ENCODE measurements around the gene HAO2.
"Not testable (repeated sequence)": the region's sequence is repeated elsewhere in the genome, so short reads cannot be mapped to it uniquely, and the experiment has no call there.

Gene HAO2

DNA sequence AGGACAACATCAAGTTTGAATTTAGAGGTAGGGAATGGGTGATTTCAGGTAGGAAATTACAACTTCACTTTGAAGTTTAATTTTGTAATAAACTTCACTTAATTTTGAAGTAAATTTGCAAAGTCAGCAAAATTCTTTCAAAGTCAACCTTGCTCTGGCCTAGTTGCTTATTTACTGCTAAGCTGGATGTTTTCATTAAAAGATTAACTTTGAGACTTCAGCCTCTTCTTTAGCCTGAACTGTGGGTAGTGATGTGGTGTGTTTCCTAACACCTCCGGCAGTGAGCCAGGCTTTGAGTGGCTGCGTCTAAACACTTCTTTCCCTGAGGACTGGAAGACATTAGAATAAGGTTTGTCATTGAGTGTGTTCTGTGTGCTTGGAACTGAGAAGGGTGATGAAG is at the start of gene HAO2:
Gene HAO2 (plus strand): TSS at position 232 of the 400 bp plus-strand sequence. CDS start 12,301 bp downstream, outside the sequence.
- DNase-seq = no peak

DNA sequence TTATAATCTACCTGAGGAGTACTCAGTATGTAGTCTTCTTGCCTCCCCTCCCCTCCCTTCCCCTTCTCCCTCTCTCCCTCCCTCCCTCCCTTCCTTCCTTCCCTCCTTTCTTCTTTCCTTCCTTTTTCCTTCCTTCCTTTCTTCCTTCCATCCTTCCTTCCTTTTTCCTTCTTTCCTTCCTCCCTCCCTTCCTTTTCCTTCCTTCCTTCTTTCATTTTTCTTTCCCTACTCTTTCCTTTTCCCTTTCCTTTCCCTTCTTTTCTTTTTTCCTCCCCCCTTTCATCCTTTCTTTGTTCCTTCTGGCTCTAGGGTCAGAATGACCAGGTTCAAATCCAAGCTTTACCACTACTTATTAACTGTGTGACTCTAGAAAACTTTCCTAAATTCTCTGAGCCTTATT is 48.5 kb upstream of the HAO2 start:
- no peak for DNase-seq

DNA sequence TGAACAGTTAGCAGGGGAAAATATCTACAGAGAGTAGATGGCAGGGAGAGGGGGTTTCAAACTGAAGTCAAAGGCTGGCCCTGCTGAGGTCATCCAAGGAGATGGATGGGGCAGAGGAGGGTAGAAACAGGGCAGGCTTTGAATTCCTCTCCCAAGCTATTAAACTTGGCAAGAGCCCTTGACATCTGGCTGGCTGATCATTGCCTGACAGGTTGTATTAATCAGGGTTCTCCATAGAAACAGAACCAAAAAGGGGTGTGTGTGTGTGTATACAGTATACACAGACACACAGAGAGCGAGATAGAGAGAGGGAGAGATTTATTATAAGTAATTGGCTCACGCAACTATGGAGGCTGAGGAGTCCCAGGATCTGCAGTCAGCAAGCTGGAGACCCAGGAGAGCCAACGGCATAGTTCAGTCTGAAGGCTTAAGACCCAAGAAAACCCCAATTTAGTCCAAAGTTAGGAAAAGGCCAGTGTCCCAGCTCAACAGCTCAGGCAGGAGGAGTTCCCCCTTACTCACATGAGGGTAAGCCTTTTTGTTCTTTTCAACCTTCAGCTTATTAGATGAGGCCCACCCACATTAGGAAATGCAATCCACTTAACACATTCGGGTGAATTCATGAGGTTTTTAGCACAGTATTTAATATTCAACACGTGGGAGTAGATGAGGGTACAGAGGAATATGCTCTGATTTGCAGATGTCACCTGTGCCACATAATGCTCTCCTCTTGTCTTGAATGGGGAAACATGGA is 46.7 kb upstream of the HAO2 start:
- DNase-seq = no peak

- peak; percentile 46 for DNase-seq
These were observed 45.2 kb upstream of the HAO2 start for GRCh38 chr1:119323216-119323982.

DNA sequence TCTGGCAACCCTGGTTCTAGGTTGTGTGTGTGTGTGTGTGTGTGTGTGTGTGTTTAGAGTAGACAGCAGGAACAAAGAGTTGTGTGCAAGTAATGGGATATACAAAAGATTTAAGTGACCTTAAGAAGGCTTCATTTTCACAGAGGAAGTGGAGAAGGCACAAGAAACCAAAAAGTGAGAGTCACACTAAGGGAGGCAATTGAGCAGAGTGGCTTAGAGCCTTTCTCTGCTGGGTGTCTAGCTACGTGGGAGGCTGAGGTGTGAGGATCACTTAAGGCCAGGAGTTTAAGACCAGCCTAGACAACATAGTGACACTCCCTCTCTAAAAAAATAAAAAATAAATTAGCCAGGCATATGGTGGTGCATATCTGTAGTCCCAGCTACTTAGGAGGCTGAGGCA is 44.4 kb upstream of the HAO2 start:
- no peak for DNase-seq

GRCh38 chr1:119326251-119326650 is 42.3 kb upstream of the HAO2 start:
- DNase-seq = no peak

- DNase-seq = no peak
These were observed 41.5 kb upstream of the HAO2 start for GRCh38 chr1:119327094-119327449.

DNA sequence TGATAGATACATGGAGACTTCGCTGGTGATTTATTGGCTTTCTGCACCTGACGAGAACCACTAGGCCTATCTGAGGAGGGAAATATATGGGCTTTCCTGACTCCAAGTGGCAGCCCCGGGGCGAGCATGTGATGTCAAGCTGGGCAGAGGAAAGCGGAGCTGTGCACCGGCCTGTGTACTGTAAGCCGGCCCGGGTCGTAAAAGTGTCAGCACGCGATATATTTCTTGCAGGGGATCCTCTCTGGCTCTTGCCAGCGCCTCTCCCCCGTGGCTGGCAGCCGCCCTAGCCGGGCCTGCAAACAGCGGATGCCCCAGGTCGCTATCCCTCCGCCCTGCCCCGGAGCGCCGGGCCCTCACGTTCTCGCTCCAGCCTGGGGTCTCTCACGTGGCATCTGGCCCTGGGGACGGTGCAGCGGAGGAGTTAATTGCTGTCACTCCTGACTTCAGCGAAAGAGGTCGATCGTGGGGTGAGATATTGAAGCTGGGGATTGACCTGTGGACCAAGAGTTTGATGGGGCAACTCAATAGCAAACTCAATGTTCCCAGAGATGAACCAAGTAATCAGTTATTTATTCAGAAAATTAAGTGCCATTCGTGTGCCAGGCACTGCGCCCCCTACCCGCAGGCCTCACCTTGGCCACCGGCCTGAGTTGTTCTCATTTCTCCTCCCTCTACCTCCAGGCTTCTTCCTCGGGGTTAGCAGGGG is 41.0 kb upstream of the HAO2 start:
- DNase-seq = no peak

GRCh38 chr1:119329541-119330461 is 38.8 kb upstream of the HAO2 start:
- no peak for DNase-seq

- no peak for DNase-seq
These were observed 38.0 kb upstream of the HAO2 start for GRCh38 chr1:119330466-119331189.

DNA sequence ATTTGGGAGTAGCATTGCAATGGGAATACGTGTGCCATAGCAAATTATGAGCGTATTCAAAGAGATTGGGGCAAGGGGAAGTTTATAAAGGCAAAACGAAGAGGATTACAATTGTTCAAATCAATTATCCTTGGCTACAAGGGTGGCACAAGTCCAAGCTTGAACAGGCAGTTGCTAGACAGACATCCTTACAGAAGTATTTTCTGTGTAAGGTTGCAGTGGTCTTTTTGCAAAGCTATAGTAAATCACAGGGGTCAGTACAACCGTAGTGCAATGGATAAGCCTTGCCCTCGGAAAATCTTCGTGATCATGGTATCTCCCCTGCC is 37.4 kb upstream of the HAO2 start:
- DNase-seq = no peak

DNA sequence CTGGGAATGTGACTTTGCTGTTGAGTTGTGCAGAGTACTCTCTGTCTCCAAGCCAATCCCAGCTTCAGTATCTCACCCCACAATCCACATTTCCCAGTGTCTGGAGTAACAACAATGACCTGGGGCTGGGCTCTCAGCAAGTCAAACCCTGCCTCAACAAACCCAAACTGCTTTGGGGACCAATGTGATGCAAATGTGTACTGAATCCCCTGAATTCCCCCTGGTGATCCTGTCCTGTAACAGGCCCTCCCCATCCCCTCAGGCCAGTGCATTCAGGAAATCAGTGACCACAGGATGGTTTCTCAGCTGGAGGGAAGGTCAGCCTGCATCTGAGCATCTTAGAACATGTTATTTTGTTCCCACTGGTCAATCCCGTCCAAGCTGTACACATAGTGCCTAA is 36.7 kb upstream of the HAO2 start:
- DNase-seq = no peak

DNA sequence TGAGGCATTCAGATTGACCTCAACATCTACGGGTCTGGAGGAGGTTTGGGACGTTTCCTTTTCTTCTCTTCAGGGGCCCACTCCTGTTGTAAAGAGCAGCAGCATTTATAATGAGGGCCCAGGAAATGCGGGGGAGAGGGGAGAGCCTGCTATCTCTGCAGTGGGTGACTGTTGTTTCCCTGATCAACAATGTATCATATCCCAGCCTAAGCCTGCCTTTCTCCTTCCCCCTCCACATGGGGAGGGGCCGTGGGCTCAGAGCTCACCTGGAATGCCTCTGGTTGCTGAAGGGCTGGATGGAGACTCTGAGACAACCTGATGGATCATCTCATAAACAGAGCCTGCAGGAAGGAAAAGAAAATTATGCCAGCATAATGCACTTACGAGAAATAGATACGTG is 36.0 kb upstream of the HAO2 start:
- DNase-seq = no peak

DNA sequence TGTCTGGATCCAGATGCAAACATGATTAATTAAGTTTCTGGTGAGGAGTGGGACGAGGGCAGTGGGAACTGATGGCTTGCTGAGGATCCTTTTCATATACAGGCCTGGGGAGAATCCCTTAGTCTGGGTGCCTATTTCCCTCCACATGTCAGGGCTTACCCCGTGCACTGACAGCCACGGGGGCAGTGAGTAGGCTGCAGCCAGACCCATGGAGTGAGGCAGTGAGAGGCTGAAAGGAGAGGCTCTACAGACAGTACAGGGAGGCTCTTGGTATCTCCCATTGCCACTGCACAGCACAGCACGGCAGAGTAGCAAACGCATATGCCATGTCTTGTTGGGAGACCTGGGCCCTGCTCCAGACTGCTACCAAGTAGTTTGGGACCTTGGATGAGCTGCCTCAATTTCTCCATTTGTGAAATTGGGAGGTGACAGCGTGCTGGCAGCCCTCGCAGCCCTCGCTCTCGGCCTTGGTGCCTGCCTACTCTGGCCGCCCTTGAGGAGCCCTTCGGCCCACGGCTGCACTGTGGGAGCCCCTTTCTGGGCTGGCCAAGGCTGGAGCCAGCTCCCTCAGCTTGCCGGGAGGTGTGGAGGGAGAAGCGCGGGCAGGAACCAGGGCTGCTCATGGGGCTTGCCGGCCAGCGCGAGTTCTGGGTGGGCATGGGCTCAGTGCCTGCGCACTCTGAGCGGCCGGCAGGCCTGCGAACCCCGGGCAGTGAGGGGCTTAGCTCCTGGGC is 35.3 kb upstream of the HAO2 start:
- DNase-seq = no peak

DNA sequence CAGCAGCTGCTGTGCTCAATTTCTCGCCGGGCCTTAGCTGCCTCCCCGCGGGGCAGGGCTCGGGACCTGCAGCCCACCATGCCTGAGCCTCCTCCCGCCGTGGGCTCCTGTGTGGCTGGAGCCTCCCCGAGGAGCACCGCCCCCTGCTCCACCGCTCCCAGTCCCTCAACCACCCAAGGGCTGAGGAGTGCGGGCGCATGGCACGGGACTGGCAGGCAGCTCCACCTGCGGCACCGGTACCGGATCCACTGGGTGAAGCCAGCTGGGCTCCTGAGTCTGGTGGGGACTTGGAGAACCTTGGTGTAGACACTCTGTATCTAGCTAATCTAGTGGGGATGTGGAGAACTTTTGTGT is 34.7 kb upstream of the HAO2 start:
- not testable (repeated sequence) for DNase-seq

- no peak for DNase-seq
These were observed 31.7 kb upstream of the HAO2 start for GRCh38 chr1:119336848-119337247.

GRCh38 chr1:119338004-119338403 is 30.6 kb upstream of the HAO2 start:
- DNase-seq = no peak

GRCh38 chr1:119338757-119339156 is 29.8 kb upstream of the HAO2 start:
- no peak for DNase-seq

- DNase-seq = no peak
These were observed 27.7 kb upstream of the HAO2 start for GRCh38 chr1:119340861-119341261.

DNA sequence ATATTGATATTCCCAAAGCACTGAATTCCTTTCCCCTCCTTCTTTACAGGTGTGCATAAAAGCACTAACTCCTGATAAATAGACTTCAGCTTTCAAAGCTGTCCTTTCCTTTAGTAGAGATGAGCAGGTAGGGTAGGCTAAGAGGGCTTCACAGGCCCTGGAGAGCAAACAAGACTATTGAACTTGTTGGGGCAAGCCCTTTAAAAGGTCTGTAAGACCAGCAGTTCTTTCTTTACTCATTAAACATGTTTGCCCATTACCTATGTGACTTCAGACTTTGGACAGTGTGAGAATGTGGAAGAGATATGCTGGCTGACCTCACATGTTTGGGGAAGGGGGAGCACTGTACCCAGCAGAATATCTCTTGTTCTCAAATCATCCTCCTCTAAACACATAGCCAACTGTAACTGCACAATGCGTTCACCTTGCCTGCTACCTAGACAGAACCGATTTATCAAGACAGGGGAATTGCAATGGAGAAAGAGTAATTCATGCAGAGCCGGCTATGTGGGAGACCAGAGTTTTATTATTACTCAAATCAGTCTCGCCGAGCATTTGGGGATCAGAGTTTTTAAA is 27.1 kb upstream of the HAO2 start:
- DNase-seq = no peak

- no peak for DNase-seq
These were observed 23.2 kb upstream of the HAO2 start for GRCh38 chr1:119345398-119345797.

Measured in suppressor macrophage treated with lipopolysaccharide for 4 hours (primary cell).